Testis (tissue), 2 donors: ENCODE results near the gene SLX9.

Experiments used
- POLR2A ChIP-seq: fragments of 450-650 bp; IDR thresholded peaks from one replicate; pipeline ENCODE4 v1.6.1; 2017; ENCODE audit warnings: antibody characterized with exemption, mild to moderate bottlenecking, moderate library complexity
- TF ChIP-seq, protein P1 (sequence below), 3 experiments: fragments of 450-650 bp in 2 of 3; fragments of 200-600 bp in 1 of 3; sonication (generic) in 1 of 3; IDR thresholded peaks; one replicate each; pipeline ENCODE4 v1.5.1; 2016 to 2019; ENCODE audit warnings: antibody characterized with exemption in 3 of 3, mild to moderate bottlenecking in 2 of 3, moderate library complexity in 1 of 3

DNA sequence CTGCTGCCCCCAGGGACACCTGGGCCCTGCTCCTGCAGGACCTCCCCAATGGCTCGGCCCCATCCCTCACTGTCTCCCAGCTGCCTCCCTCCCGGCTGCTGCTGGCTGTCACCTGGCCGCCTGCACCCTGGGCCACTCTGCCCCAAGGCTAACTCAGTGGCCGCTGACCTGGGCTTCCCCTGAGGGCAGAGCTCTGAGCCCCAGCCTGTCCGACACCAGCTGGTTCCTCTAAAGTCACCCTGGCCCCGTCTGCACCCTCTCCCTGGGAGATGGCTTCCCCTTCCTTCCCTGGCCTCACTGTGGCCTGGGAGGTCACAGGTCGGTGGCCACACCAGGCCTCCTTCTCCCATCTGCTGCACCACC lies 34.1 kb upstream of the SLX9 start:
- TF ChIP-seq POLR2A: no peak
- TF ChIP-seq, protein P1, sequence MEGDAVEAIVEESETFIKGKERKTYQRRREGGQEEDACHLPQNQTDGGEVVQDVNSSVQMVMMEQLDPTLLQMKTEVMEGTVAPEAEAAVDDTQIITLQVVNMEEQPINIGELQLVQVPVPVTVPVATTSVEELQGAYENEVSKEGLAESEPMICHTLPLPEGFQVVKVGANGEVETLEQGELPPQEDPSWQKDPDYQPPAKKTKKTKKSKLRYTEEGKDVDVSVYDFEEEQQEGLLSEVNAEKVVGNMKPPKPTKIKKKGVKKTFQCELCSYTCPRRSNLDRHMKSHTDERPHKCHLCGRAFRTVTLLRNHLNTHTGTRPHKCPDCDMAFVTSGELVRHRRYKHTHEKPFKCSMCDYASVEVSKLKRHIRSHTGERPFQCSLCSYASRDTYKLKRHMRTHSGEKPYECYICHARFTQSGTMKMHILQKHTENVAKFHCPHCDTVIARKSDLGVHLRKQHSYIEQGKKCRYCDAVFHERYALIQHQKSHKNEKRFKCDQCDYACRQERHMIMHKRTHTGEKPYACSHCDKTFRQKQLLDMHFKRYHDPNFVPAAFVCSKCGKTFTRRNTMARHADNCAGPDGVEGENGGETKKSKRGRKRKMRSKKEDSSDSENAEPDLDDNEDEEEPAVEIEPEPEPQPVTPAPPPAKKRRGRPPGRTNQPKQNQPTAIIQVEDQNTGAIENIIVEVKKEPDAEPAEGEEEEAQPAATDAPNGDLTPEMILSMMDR (IDR thresholded peaks at IDR 0.05): no peak
